SK-N-SH treated with all-trans-retinoic acid at 6 μM for 48 hours (cell line): ENCODE results near the gene KRT83.

Experiments used
- ATAC-seq: fragments of 200-7000 bp; cut with Tn5 transposase; 3 replicates; pipeline ENCODE4 v1.9.1; 2020; ENCODE audit warnings: mild to moderate bottlenecking, moderate library complexity
- BACH2 ChIP-seq: fragments of 250-450 bp; sonication (Bioruptor Pico); IDR thresholded peaks from 2 replicates; pipeline ENCODE4 v1.9.0; 2021; ENCODE audit warnings: mild to moderate bottlenecking, borderline replicate concordance
- CSDC2 ChIP-seq: fragments of 250-450 bp; sonication (Bioruptor Pico); IDR thresholded peaks from 2 replicates; pipeline ENCODE4 v1.5.0; 2020; ENCODE audit warnings: mild to moderate bottlenecking, moderate library complexity
- CSRNP3 ChIP-seq: fragments of 250-450 bp; sonication (Bioruptor Pico); IDR thresholded peaks from 2 replicates; pipeline ENCODE4 v1.5.1; 2021; ENCODE audit warnings: mild to moderate bottlenecking, moderate library complexity
- GLIS3 ChIP-seq: fragments of 250-450 bp; sonication (Bioruptor Pico); IDR thresholded peaks from 2 replicates; pipeline ENCODE4 v1.5.0; 2020; ENCODE audit warnings: mild to moderate bottlenecking, moderate library complexity
- OSR1 ChIP-seq: fragments of 250-450 bp; sonication (Bioruptor Pico); IDR thresholded peaks from 2 replicates; pipeline ENCODE4 v1.8.0; 2022; ENCODE audit warnings: moderate library complexity, mild to moderate bottlenecking, inconsistent platforms
- PPARA ChIP-seq: fragments of 250-450 bp; sonication (Bioruptor Pico); IDR thresholded peaks from 2 replicates; pipeline ENCODE4 v1.5.0; 2020; ENCODE audit warnings: mild to moderate bottlenecking, borderline replicate concordance
- RARB ChIP-seq: fragments of 250-450 bp; sonication (Bioruptor Pico); IDR thresholded peaks from 2 replicates; pipeline ENCODE4 v1.8.0; 2021; ENCODE audit warnings: mild to moderate bottlenecking, moderate library complexity
- SNAI2 ChIP-seq: fragments of 250-450 bp; sonication (Bioruptor Pico); IDR thresholded peaks from 2 replicates; pipeline ENCODE4 v1.5.0; 2020; ENCODE audit warnings: mild to moderate bottlenecking, moderate library complexity
- TOX ChIP-seq: fragments of 250-450 bp; sonication (Bioruptor Pico); IDR thresholded peaks from 2 replicates; pipeline ENCODE4 v1.8.0; 2021; ENCODE audit warnings: mild to moderate bottlenecking, moderate library complexity, borderline replicate concordance
- ZC3H10 ChIP-seq: fragments of 250-450 bp; sonication (Bioruptor Pico); IDR thresholded peaks from 2 replicates; pipeline ENCODE4 v1.5.1; 2021; ENCODE audit warnings: mild to moderate bottlenecking, moderate library complexity
- ZFP3 ChIP-seq: fragments of 250-450 bp; sonication (Bioruptor Pico); IDR thresholded peaks from 2 replicates; pipeline ENCODE4 v1.5.0; 2020; ENCODE audit warnings: mild to moderate bottlenecking, moderate library complexity
- ZFP30 ChIP-seq: fragments of 450-650 bp; formaldehyde crosslinking; IDR thresholded peaks from 2 replicates; pipeline ENCODE4 v1.5.0; 2022; ENCODE audit warnings: mild to moderate bottlenecking, moderate library complexity
- ZNF565 ChIP-seq: fragments of 450-650 bp; formaldehyde crosslinking; conservative IDR thresholded peaks from 2 replicates; pipeline ENCODE4 v1.5.0; 2020; ENCODE audit warnings: low read depth, mild to moderate bottlenecking, moderate library complexity
- ZNF70 ChIP-seq: fragments of 450-650 bp; formaldehyde crosslinking; IDR thresholded peaks from 2 replicates; pipeline ENCODE4 v1.5.0; 2020; ENCODE audit warnings: mild to moderate bottlenecking, moderate library complexity
- ZNF8 ChIP-seq: fragments of 450-650 bp; formaldehyde crosslinking; IDR thresholded peaks from 2 replicates; pipeline ENCODE4 v1.5.0; 2020; ENCODE audit warnings: mild to moderate bottlenecking, moderate library complexity
- TF ChIP-seq, protein P1 (sequence below): fragments of 250-450 bp; sonication (Bioruptor Pico); IDR thresholded peaks from 2 replicates; pipeline ENCODE4 v1.8.0; 2020; ENCODE audit warnings: mild to moderate bottlenecking, moderate library complexity, borderline replicate concordance
- TF ChIP-seq, protein P2 (sequence below): fragments of 250-450 bp; sonication (Bioruptor Pico); IDR thresholded peaks from 2 replicates; pipeline ENCODE4 v1.8.0; 2021; ENCODE audit warnings: low read depth, mild to moderate bottlenecking, moderate library complexity, borderline replicate concordance
- TF ChIP-seq, protein P3 (sequence below): fragments of 250-450 bp; sonication (Bioruptor Pico); IDR thresholded peaks from 2 replicates; pipeline ENCODE4 v1.5.1; 2020; ENCODE audit warnings: low read depth, mild to moderate bottlenecking, moderate library complexity
- TF ChIP-seq, protein P4 (sequence below): fragments of 250-450 bp; sonication (Bioruptor Pico); IDR thresholded peaks from 2 replicates; pipeline ENCODE4 v1.5.0; 2020; ENCODE audit warnings: mild to moderate bottlenecking, moderate library complexity

Gene KRT83

DNA sequence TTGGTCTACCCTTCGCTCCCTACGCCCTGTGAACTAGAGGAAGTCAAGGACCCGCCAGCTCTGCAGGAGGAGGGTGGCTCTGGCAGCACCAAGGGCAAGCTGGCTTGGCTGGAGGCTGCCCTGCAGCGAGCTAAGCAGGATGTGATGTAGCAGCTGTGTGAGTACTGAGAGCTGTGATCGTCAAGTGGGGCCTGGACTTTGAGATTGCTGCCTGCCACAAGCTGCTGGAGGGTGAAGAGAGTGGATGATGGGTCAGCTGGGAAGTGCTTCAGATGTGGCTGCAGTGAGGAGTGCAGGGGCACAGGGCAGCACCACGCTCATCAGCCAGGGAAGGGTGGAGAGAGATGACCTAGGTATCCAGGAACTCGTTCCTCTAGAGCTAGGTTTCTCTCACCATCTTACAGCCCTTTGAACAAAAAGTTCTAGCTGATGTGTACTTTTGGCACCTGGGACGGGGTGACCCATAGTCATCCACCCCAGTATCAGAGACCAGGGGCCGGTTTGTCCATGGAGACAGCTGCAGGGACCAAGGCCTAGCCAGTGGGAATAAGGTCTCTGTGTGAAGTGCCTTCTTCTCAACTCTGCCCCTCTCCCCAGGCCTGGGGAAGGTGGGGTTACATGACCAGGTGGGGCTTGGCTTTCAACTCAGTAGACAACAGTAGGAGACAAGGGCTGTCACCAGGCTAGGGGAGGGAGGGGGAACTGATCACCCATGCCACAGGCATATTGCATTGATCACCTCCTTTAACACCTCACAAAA is 43.5 kb downstream of the KRT83 start:
- TF ChIP-seq OSR1 (CRISPR knock-in tag) (no peak), ZC3H10 (CRISPR knock-in tag) (no peak), RARB (CRISPR knock-in tag) (no peak)
- ATAC-seq: no peak

DNA sequence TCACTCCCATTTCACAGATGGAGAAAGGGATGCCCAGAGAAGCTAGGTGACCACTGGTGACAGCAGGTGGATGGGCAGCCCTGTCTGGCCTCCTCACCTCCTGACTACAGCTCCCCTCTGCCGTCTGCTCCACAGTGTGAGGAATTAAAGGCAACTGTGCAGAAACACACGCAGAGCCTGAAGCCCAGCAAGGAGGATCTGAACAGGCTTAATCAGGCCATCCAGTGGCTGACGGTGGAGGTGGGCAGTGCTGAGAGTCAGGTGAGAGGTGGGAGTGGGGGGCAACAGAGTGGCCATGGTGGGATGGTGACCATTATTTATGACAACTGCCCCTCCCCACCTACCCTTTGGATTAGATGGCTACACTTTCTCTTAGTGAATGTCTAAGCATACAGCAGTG is 45.5 kb downstream of the KRT83 start:
- no peak for ATAC-seq
- TF ChIP-seq ZFP3 (CRISPR knock-in tag): no peak
- no peak for TF ChIP-seq ZFP30 (CRISPR knock-in tag)
- TF ChIP-seq CSDC2 (CRISPR knock-in tag): no peak
- TF ChIP-seq BACH2 (CRISPR knock-in tag): no peak
- TF ChIP-seq ZNF565 (CRISPR knock-in tag): no peak
- TF ChIP-seq, protein P1, sequence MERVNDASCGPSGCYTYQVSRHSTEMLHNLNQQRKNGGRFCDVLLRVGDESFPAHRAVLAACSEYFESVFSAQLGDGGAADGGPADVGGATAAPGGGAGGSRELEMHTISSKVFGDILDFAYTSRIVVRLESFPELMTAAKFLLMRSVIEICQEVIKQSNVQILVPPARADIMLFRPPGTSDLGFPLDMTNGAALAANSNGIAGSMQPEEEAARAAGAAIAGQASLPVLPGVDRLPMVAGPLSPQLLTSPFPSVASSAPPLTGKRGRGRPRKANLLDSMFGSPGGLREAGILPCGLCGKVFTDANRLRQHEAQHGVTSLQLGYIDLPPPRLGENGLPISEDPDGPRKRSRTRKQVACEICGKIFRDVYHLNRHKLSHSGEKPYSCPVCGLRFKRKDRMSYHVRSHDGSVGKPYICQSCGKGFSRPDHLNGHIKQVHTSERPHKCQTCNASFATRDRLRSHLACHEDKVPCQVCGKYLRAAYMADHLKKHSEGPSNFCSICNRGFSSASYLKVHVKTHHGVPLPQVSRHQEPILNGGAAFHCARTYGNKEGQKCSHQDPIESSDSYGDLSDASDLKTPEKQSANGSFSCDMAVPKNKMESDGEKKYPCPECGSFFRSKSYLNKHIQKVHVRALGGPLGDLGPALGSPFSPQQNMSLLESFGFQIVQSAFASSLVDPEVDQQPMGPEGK: no peak
- TF ChIP-seq, all 23 proteins: peak for 0

GRCh38 chr12:52274521-52275120 is 46.6 kb downstream of the KRT83 start, which contains the start of gene KRT86:
KRT86 (plus strand) TSS chr12:52274645; CDS start chr12:52301917, 27,272 bp downstream.
- no peak for ATAC-seq
- TF ChIP-seq OSR1 (CRISPR knock-in tag) (no peak), PPARA (CRISPR knock-in tag) (no peak), ZNF70 (CRISPR knock-in tag) (no peak), TOX (no peak), RARB (CRISPR knock-in tag) (no peak), CSDC2 (CRISPR knock-in tag) (no peak), SNAI2 (CRISPR knock-in tag) (no peak), BACH2 (CRISPR knock-in tag) (no peak), ZNF565 (CRISPR knock-in tag) (no peak), ZC3H10 (CRISPR knock-in tag) (no peak), CSRNP3 (CRISPR knock-in tag) (no peak)
- TF ChIP-seq, protein P2, sequence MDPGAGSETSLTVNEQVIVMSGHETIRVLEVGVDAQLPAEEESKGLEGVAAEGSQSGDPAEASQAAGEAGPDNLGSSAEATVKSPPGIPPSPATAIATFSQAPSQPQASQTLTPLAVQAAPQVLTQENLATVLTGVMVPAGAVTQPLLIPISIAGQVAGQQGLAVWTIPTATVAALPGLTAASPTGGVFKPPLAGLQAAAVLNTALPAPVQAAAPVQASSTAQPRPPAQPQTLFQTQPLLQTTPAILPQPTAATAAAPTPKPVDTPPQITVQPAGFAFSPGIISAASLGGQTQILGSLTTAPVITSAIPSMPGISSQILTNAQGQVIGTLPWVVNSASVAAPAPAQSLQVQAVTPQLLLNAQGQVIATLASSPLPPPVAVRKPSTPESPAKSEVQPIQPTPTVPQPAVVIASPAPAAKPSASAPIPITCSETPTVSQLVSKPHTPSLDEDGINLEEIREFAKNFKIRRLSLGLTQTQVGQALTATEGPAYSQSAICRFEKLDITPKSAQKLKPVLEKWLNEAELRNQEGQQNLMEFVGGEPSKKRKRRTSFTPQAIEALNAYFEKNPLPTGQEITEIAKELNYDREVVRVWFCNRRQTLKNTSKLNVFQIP (CRISPR knock-in tag): no peak
- TF ChIP-seq, protein P1: no peak
- TF ChIP-seq, protein P3, sequence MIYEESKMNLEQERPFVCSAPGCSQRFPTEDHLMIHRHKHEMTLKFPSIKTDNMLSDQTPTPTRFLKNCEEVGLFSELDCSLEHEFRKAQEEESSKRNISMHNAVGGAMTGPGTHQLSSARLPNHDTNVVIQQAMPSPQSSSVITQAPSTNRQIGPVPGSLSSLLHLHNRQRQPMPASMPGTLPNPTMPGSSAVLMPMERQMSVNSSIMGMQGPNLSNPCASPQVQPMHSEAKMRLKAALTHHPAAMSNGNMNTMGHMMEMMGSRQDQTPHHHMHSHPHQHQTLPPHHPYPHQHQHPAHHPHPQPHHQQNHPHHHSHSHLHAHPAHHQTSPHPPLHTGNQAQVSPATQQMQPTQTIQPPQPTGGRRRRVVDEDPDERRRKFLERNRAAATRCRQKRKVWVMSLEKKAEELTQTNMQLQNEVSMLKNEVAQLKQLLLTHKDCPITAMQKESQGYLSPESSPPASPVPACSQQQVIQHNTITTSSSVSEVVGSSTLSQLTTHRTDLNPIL (CRISPR knock-in tag): no peak

DNA sequence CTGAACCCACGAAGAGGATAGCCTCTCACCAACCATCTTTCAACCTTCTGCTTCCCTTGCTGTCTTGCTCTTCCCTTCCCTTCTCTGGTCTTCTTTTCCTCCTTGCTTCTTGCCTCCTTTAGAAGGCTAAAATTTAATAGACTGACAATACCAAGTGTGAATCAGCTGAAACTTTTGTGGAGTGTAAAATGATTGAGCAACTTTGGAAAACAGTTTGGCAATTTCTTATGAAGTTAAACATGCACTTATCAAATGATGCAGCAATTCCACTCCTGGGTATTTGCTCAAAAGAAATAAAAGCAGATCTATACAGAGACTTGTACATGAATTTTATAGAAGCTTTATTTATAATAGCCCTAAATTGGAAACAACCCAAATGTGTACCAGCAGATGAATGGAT is 50.0 kb downstream of the KRT83 start:
- ATAC-seq: no peak
- no peak for TF ChIP-seq SNAI2 (CRISPR knock-in tag)
- TF ChIP-seq CSDC2 (CRISPR knock-in tag): no peak
- TF ChIP-seq GLIS3 (CRISPR knock-in tag): no peak
- TF ChIP-seq CSRNP3 (CRISPR knock-in tag): no peak
- no peak for TF ChIP-seq ZFP30 (CRISPR knock-in tag)
- no peak for TF ChIP-seq ZNF8 (CRISPR knock-in tag)
- TF ChIP-seq, protein P2 (CRISPR knock-in tag): no peak
- no peak for TF ChIP-seq ZNF565 (CRISPR knock-in tag)
- no peak for TF ChIP-seq ZFP3 (CRISPR knock-in tag)
- TF ChIP-seq, protein P4, sequence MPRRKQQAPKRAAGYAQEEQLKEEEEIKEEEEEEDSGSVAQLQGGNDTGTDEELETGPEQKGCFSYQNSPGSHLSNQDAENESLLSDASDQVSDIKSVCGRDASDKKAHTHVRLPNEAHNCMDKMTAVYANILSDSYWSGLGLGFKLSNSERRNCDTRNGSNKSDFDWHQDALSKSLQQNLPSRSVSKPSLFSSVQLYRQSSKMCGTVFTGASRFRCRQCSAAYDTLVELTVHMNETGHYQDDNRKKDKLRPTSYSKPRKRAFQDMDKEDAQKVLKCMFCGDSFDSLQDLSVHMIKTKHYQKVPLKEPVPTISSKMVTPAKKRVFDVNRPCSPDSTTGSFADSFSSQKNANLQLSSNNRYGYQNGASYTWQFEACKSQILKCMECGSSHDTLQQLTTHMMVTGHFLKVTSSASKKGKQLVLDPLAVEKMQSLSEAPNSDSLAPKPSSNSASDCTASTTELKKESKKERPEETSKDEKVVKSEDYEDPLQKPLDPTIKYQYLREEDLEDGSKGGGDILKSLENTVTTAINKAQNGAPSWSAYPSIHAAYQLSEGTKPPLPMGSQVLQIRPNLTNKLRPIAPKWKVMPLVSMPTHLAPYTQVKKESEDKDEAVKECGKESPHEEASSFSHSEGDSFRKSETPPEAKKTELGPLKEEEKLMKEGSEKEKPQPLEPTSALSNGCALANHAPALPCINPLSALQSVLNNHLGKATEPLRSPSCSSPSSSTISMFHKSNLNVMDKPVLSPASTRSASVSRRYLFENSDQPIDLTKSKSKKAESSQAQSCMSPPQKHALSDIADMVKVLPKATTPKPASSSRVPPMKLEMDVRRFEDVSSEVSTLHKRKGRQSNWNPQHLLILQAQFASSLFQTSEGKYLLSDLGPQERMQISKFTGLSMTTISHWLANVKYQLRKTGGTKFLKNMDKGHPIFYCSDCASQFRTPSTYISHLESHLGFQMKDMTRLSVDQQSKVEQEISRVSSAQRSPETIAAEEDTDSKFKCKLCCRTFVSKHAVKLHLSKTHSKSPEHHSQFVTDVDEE (CRISPR knock-in tag): no peak
